ENCODE measurements around the gene FCHSD2. TPM values are rescaled to one million over a fixed set of nuclear protein-coding genes. Genes with fewer than 3 reads are reported as not detected.
A peak's percentile ranks its signal among the peaks of the same experiment; 100 is the strongest.
"Not testable (repeated sequence)": the region's sequence is repeated elsewhere in the genome, so short reads cannot be mapped to it uniquely, and the experiment has no call there.

The FCHSD2 gene
- total RNA-seq, 2 donors from 2014 or later, result 12.1 to 20.9 TPM

- no peaks in the 10 kb centered on the region for H3K27me3 ChIP-seq
- H3K9me3 ChIP-seq, result no peaks in the 10 kb centered on the region
- no peak overlapping the region for H3K4me3 ChIP-seq
- intact Hi-C loops (cut with DNase I), result no loop called here
- no peak overlapping the region for H3K9ac ChIP-seq (ENCODE audit: low read depth in 2 of 2, low read length in 2 of 2)
- H3K4me1 ChIP-seq, result no peaks in the 10 kb centered on the region
- no peaks in the 10 kb centered on the region for H3K36me3 ChIP-seq
- H3K27ac ChIP-seq, result no peak overlapping the region
- no peak for TF ChIP-seq CTCF (IDR thresholded peaks at IDR 0.05)
- no peak for DNase-seq
These were observed 157.6 kb downstream of the FCHSD2 start for GRCh38 chr11:72984453-72985077.

- no peak overlapping the region for H3K4me3 ChIP-seq
- intact Hi-C loops (cut with DNase I), result no loop called here
- TF ChIP-seq CTCF (IDR thresholded peaks at IDR 0.05), result no peak
These were observed 158.6 kb downstream of the FCHSD2 start for GRCh38 chr11:72983560-72983959.

GRCh38 chr11:72981971-72982685 lies 160.0 kb downstream of the FCHSD2 start:
- no peak overlapping the region for H3K4me3 ChIP-seq
- H3K27me3 ChIP-seq, result no peaks in the 10 kb centered on the region
- H3K4me1 ChIP-seq, result no peaks in the 10 kb centered on the region
- H3K36me3 ChIP-seq, result no peaks in the 10 kb centered on the region
- no peak overlapping the region for H3K27ac ChIP-seq
- no peak for DNase-seq
- H3K9ac ChIP-seq (ENCODE audit: low read depth in 2 of 2, low read length in 2 of 2), result no peak overlapping the region
- H3K9me3 ChIP-seq, result no peaks in the 10 kb centered on the region
- TF ChIP-seq CTCF (IDR thresholded peaks at IDR 0.05), result no peak
- intact Hi-C loops (cut with DNase I), result no loop called here

More at GRCh38 chr11:72983560-72983959, 158.6 kb downstream of the FCHSD2 start:
- no peaks in the 10 kb centered on the region for H3K27me3 ChIP-seq
- H3K36me3 ChIP-seq, result no peaks in the 10 kb centered on the region
- no peaks in the 10 kb centered on the region for H3K9me3 ChIP-seq
- H3K9ac ChIP-seq (ENCODE audit: low read depth in 2 of 2, low read length in 2 of 2), result no peak overlapping the region
- DNase-seq, result no peak
- no peaks in the 10 kb centered on the region for H3K4me1 ChIP-seq
- H3K27ac ChIP-seq, result no peak overlapping the region

DNA sequence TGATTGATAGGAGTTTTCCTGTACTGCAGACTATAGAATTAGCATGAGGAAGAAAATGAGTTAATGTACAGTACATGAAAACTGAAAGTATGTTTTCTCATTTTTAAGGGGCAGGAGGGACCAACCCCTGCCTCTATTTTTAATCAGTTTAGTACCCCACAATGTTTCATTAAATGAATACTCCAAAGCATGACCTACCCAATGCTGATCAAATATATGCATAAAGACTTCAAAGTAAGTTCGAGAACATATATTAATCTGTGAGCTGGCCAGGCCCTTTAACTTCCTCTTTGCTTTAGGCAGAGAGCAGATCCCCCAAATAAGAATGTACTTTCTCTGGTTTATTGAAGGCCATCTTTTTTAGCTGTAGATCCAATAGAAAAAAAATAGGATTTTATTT lies 161.0 kb downstream of the FCHSD2 start:
- Histone ChIP-seq H3K9me3 (no peaks in the 10 kb centered on the region), H3K4me1 (no peaks in the 10 kb centered on the region), H3K27ac (no peak overlapping the region), H3K27me3 (no peaks in the 10 kb centered on the region), H3K36me3 (no peaks in the 10 kb centered on the region), H3K9ac (ENCODE audit: low read depth in 2 of 2, low read length in 2 of 2) (no peak overlapping the region), H3K4me3 (no peak overlapping the region)
- intact Hi-C loops (cut with DNase I), result no loop called here
- DNase-seq, result no peak
- no peak for TF ChIP-seq CTCF (IDR thresholded peaks at IDR 0.05)

GRCh38 chr11:72977782-72978181 lies 164.3 kb downstream of the FCHSD2 start:
- intact Hi-C loops (cut with DNase I); H3K9ac ChIP-seq (ENCODE audit: low read depth in 2 of 2, low read length in 2 of 2); H3K27ac ChIP-seq; DNase-seq; H3K27me3 ChIP-seq; H3K36me3 ChIP-seq; H3K9me3 ChIP-seq; H3K4me1 ChIP-seq; H3K4me3 ChIP-seq: not testable (repeated sequence)

GRCh38 chr11:72976522-72976892 lies 165.6 kb downstream of the FCHSD2 start:
- peak overlapping the region; percentile 24 for H3K27ac ChIP-seq
- H3K9ac ChIP-seq (ENCODE audit: low read depth in 2 of 2, low read length in 2 of 2); H3K27me3 ChIP-seq; H3K4me3 ChIP-seq; H3K36me3 ChIP-seq; intact Hi-C loops (cut with DNase I); H3K4me1 ChIP-seq; DNase-seq; H3K9me3 ChIP-seq: not testable (repeated sequence)

Measured in colonic mucosa (tissue), 4 donors.